ENCODE data around the gene LRG1. TPM values are rescaled to one million over a fixed set of nuclear protein-coding genes. Genes with fewer than 3 reads are reported as not detected.
"Not testable (repeated sequence)": the region's sequence is repeated elsewhere in the genome, so short reads cannot be mapped to it uniquely, and the experiment has no call there.

LRG1 gene
- total RNA-seq, 2 donors from 2014 or later = 0.41 to 13.5 TPM

DNA sequence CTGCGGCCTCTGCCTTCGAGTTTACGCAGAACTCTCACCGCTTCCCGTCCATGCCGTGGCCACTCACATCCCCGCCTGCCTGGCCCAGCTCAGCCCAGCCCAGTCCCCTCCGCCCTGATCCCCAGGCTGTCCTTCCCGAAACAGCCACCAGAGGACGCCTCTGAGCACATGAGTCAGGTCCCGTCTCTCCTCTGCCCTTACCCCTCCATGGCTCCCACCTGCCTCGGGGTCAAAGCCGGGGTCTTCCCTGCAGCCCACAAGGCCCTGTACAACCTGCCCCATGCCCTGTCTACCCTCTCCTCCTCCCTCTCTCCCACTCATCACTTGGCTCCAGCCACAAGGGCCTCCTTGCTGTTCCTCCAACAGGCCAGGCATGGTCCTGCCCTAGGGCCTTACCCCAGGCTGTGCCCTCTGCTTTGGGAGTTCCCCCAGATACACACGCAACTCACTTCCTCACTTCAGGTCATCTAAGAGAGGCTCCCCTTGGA is 27.8 kb upstream of the LRG1 start:
- Histone ChIP-seq H3K27me3 (replicated peaks; ENCODE audit: insufficient read depth) (no peaks in the 10 kb centered on the region), H3K36me3 (no peaks in the 10 kb centered on the region), H3K9me3 (no peaks in the 10 kb centered on the region), H3K4me1 (ENCODE audit: control insufficient read depth in 1 of 2, low read depth in 2 of 2) (peaks cover 0 to 7% of the 10 kb centered on the region in 2 donors), H3K4me3 (no peak overlapping the region), H3K27ac (no peak overlapping the region)
- DNase-seq (ENCODE audit: low spot score) (no peak), ATAC-seq (ENCODE audit: insufficient number of reproducible peaks, low FRiP score, low read depth) (no peak)
- TF ChIP-seq, protein P1, sequence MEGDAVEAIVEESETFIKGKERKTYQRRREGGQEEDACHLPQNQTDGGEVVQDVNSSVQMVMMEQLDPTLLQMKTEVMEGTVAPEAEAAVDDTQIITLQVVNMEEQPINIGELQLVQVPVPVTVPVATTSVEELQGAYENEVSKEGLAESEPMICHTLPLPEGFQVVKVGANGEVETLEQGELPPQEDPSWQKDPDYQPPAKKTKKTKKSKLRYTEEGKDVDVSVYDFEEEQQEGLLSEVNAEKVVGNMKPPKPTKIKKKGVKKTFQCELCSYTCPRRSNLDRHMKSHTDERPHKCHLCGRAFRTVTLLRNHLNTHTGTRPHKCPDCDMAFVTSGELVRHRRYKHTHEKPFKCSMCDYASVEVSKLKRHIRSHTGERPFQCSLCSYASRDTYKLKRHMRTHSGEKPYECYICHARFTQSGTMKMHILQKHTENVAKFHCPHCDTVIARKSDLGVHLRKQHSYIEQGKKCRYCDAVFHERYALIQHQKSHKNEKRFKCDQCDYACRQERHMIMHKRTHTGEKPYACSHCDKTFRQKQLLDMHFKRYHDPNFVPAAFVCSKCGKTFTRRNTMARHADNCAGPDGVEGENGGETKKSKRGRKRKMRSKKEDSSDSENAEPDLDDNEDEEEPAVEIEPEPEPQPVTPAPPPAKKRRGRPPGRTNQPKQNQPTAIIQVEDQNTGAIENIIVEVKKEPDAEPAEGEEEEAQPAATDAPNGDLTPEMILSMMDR (IDR thresholded peaks at IDR 0.05) = peak; percentile 54

DNA sequence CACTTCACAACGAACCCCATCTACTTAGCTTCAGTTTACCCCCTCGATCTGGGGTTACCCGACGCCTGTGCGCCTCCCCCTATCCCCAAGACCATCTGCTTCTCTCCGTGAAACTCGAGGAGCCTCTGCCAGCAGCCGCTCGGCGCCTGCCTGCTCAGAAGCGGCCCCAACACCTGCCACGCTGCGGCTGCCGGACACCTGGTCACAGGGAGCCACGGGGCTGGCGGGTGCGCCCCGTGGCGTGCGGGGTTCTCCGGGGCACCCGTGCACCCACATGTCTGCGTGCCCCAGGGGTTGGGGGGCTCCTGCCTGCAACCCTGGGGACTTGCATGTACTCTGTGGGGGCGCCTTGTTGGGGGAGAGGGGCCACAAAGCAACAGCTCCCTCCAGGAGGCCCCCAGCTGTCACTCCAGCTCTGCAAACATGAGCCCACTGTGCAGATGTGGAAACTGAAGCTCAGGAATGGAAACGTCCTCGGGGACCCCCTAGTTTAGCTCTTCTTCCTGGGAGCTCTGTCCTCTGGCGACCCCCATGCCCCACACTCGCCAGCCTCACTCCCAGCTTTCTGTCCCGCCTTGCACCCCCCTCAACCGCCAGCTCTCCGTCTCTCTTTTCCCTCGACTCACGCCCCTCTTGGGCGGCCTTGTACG is 26.7 kb upstream of the LRG1 start:
- H3K9me3 ChIP-seq = no peaks in the 10 kb centered on the region
- H3K4me3 ChIP-seq = no peak overlapping the region
- no peaks in the 10 kb centered on the region for H3K27me3 ChIP-seq (replicated peaks; ENCODE audit: insufficient read depth)
- H3K27ac ChIP-seq = no peak overlapping the region
- no peaks in the 10 kb centered on the region for H3K36me3 ChIP-seq
- H3K4me1 ChIP-seq (ENCODE audit: control insufficient read depth in 1 of 2, low read depth in 2 of 2) = peaks cover 0 to 7% of the 10 kb centered on the region in 2 donors
- TF ChIP-seq, protein P1 (IDR thresholded peaks at IDR 0.05) = no peak
- no peak for ATAC-seq (ENCODE audit: insufficient number of reproducible peaks, low FRiP score, low read depth)
- no peak for DNase-seq (ENCODE audit: low spot score)

DNA sequence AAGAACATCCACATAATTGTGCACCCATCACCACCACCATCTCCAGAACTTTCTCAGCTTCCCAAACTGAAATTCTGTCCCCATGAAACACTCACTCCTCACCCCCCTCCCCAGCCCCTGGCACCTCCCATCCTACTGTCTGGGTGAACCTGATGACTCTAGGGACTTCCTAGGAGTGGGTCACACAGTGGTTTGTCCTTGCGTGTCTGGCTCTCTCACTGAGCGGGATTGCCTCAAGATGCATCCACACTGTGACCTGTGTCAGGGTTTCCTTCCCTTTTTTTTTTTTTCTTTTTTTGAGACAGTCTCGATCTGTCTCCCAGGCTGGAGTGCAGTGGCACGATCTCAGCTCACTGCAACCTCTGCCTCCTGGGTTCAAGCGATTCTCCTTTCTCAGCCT is 23.7 kb upstream of the LRG1 start:
- not testable (repeated sequence) for H3K9me3 ChIP-seq; ATAC-seq (ENCODE audit: insufficient number of reproducible peaks, low FRiP score, low read depth); H3K4me3 ChIP-seq; H3K36me3 ChIP-seq; H3K4me1 ChIP-seq (ENCODE audit: control insufficient read depth in 1 of 2, low read depth in 2 of 2); H3K27me3 ChIP-seq (replicated peaks; ENCODE audit: insufficient read depth); H3K27ac ChIP-seq; DNase-seq (ENCODE audit: low spot score)

DNA sequence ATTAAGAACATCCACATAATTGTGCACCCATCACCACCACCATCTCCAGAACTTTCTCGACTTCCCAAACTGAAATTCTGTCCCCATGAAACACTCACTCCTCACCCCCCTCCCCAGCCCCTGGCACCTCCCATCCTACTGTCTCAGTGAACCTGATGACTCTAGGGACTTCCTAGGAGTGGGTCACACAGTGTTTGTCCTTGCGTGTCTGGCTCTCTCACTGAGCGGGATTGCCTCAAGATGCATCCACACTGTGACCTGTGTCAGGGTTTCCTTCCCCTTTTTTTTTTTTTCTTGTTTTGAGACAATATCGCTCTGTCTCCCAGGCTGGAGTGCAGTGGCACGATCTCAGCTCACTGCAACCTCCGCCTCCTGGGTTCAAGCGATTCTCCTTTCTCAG is 22.2 kb upstream of the LRG1 start:
- not testable (repeated sequence) for H3K9me3 ChIP-seq; ATAC-seq (ENCODE audit: insufficient number of reproducible peaks, low FRiP score, low read depth); DNase-seq (ENCODE audit: low spot score); H3K27ac ChIP-seq; H3K36me3 ChIP-seq; H3K4me1 ChIP-seq (ENCODE audit: control insufficient read depth in 1 of 2, low read depth in 2 of 2); H3K27me3 ChIP-seq (replicated peaks; ENCODE audit: insufficient read depth); H3K4me3 ChIP-seq

DNA sequence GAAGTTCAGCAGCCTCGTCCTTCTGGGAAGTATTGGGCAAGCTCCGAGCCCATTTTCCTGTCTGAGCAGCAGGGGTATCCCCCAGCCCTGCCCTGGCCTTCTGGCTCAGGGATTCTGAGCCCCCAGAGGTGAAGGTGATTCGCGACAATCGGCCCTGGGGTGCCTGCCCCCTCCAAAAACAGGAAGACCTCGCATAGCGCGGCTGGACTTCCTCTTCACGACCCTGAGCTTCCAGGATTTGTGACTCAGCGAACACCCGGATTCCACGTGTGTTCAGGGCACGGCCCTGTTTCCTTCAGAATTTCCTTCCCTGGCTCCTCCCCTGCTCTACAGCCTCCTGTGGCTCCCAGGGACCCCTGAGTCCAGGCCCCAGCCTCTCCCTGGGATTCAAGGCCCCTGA is 19.7 kb upstream of the LRG1 start, which contains the start of gene SEMA6B:
Gene SEMA6B, minus strand, starts transcription at position 116 of the 400 bp plus-strand sequence. CDS start 1,227 bp downstream, outside the sequence.
- ATAC-seq (ENCODE audit: insufficient number of reproducible peaks, low FRiP score, low read depth) = no peak
- H3K27me3 ChIP-seq (replicated peaks; ENCODE audit: insufficient read depth) = no peaks in the 10 kb centered on the region
- no peak for DNase-seq (ENCODE audit: low spot score)
- no peaks in the 10 kb centered on the region for H3K4me1 ChIP-seq (ENCODE audit: control insufficient read depth in 1 of 2, low read depth in 2 of 2)
- no peak within 1 kb of the TSS for H3K27ac ChIP-seq
- no peaks in the 10 kb centered on the region for H3K9me3 ChIP-seq
- H3K4me3 ChIP-seq = peak within 1 kb of the TSS; percentile 48
- H3K36me3 ChIP-seq = no peaks in the 10 kb centered on the region
- TF ChIP-seq, protein P1 (IDR thresholded peaks at IDR 0.05) = no peak

DNA sequence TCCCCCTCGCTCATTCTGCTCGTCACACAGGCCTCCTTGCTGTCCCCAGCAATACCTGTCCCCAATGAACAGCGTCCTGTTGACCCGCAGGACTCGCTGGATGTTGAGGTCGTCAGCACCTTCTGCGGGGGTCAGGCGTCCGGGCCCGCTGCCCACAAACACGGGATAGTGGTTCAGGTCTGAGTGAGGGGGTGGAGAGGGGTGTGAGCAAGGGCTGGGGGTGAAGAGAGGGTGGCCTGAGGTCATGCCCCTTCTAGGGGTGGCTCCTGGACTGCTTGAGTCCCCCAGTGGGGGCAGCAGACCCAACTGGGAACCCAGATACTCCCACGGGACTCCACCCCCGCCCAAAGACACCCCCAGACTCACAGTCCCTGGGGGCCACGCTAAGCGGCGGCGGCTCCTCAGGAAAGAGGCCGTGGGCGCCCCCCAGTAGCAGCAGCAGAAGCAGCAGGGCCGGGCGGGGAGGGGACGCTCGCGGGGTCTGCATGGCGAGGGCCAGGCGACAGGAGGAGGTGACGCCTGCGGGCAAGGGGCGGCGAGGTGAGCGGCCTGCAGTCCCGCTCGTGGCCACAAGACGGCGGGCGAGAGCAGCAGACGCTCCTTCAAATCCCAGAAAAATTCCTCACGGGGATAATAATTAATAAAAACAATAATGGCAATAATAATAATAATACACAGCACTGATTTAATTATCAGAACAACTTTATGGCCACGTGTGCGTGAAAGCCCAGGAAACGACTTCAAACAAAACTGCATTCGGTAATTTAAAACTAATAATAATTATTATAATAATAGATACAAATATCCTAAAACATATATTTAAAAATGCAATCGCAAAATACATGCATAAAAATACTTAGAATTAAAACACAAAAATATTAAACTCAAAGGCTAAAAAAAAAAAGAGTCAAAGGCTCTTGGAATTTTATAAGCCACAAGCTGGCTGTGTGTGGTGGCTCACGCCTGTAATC is 18.4 kb upstream of the LRG1 start:
- Histone ChIP-seq H3K4me3 (peak overlapping the region; percentile 49), H3K27ac (no peak overlapping the region), H3K27me3 (replicated peaks; ENCODE audit: insufficient read depth) (no peaks in the 10 kb centered on the region), H3K4me1 (ENCODE audit: control insufficient read depth in 1 of 2, low read depth in 2 of 2) (no peaks in the 10 kb centered on the region), H3K9me3 (no peaks in the 10 kb centered on the region), H3K36me3 (no peaks in the 10 kb centered on the region)
- DNase-seq (ENCODE audit: low spot score) = no peak
- TF ChIP-seq, protein P1 (IDR thresholded peaks at IDR 0.05) = peak; percentile 100
- no peak for ATAC-seq (ENCODE audit: insufficient number of reproducible peaks, low FRiP score, low read depth)
